KOPT-K1 (cell line): ENCODE results near the gene CACNB2.

Experiments
- H3K27ac ChIP-seq: fragments of 200-600 bp; sonication (generic); 2 replicates; pipeline ENCODE4 v1.5.1; 2016; ENCODE audit warnings: antibody characterized with exemption, mild to moderate bottlenecking, low read depth, low read length; ENCODE audit not compliant: poor library complexity, severe bottlenecking
- H3K36me3 ChIP-seq: fragments of 200-600 bp; sonication (generic); 2 replicates; pipeline ENCODE4 v1.5.1; 2017; ENCODE audit warnings: antibody characterized with exemption, mild to moderate bottlenecking, low read length, moderate library complexity; ENCODE audit not compliant: insufficient read depth
- H3K9me3 ChIP-seq: fragments of 200-600 bp; sonication (generic); 2 replicates; pipeline ENCODE4 v1.5.1; 2017; ENCODE audit warnings: antibody characterized with exemption, low read length, mild to moderate bottlenecking; ENCODE audit not compliant: insufficient read depth, poor library complexity, severe bottlenecking

Gene CACNB2

DNA sequence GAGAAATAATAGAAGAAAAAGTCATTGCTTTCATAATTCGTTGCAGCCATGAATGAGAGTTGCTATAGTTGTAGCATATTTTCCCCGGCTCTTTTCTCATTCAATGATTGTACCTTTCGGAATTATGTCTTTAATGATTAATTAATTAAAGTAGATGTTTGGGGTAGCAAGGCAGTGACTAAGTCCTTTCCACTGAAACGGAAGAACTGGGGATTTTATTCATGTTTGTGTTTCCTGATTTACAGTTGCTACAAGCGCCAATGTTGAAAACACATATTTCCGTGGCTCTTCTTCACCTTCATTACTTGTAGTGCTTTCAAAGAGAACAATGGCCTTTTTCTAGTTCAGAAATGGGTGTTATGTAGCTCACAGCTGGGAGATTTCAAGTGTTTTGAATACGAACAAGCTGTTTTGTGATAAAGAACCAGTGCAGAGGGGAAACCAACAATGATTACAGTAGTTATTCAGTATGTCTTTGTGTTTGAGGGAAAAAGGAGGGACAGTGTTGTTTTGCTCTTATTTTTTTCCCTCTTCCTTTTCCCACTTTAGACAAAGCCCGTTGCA is 357.7 kb downstream of the CACNB2 start:
- Histone ChIP-seq H3K27ac (no peak overlapping the region), H3K36me3 (no peaks in the 10 kb centered on the region), H3K9me3 (no peaks in the 10 kb centered on the region)

DNA sequence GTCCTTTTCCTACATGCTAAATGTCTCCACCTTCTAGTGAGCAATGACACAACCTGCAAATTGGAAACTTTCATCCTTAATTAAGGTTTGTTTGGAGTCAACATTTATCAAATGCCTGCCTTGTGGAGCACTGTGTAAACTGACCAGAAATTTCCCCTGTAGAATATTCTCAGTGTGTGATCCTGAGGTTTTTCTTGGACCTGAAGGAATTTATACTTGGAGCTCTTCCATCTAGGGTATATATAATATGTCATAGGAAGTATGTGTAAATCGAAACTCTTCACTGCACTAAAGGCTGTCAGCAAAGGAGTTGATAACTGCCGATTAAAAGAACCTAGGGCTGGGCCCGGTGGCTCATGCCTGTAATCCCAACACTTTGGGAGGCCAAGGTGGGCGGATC is 358.8 kb downstream of the CACNB2 start:
- Histone ChIP-seq H3K9me3 (no peaks in the 10 kb centered on the region), H3K27ac (no peak overlapping the region), H3K36me3 (no peaks in the 10 kb centered on the region)

- H3K27ac ChIP-seq: no peak overlapping the region
Measured at GRCh38 chr10:18500576-18500975, 360.4 kb downstream of the CACNB2 start.

DNA sequence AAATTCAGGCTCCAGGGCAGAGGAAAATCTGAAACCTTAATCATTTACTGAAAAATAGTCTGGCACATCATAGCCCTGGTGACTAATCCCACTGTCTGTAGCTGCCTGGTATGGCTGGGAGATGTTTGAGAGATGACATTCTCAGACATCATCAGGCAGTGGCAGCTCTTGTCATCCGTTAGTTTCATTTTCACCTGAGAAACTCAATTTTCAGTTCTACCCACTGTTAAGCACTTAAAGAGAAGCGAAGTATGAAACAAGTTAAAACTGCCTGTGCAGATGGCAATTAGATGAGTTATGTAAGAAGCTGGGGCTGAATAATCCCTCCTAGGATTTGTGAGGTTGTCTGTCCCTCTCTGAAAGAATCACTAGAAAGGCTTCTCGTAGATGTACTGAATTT is 361.0 kb downstream of the CACNB2 start:
- no peaks in the 10 kb centered on the region for H3K36me3 ChIP-seq
- H3K9me3 ChIP-seq: no peaks in the 10 kb centered on the region
- peak overlapping the region; percentile 53 for H3K27ac ChIP-seq

More at GRCh38 chr10:18500576-18500975, 360.4 kb downstream of the CACNB2 start:
- no peaks in the 10 kb centered on the region for H3K36me3 ChIP-seq
- no peaks in the 10 kb centered on the region for H3K9me3 ChIP-seq

GRCh38 chr10:18501629-18502028 is 361.4 kb downstream of the CACNB2 start:
- Histone ChIP-seq H3K27ac (peak overlapping the region; percentile 53), H3K36me3 (no peaks in the 10 kb centered on the region), H3K9me3 (no peaks in the 10 kb centered on the region)

- no peaks in the 10 kb centered on the region for H3K36me3 ChIP-seq
- no peak overlapping the region for H3K27ac ChIP-seq
- H3K9me3 ChIP-seq: no peaks in the 10 kb centered on the region
Measured at GRCh38 chr10:18504161-18504560, 363.9 kb downstream of the CACNB2 start.

DNA sequence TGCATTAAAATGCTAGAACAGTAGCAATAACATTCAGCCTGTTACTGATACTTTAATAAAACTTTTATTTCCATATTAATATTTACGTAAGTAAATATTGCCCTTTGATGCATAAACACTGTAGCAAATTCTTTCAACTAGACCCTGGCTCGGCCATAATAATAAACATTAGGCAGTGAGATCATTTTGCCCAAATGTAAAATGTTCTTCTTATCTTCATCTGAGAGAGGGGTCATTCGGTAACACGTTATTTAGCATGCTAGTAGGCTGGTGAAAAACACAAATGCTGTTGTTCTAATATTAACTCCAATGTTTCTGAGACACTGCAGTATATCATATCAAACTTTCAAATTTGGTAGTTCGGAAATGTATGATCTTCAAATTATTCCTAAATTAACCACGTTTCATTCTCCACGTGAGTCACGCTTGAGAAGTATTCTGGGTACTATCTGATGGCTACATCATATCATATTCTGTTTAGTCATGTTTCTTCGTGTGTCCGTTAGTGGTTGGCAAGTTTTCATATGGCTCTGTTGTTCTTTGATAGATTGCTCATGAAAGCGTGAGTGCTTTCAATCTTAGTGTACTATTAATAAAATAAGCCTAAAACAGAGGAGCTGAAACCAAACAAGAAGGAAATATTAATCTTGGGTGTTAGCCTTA is 365.4 kb downstream of the CACNB2 start:
- no peaks in the 10 kb centered on the region for H3K9me3 ChIP-seq
- no peaks in the 10 kb centered on the region for H3K36me3 ChIP-seq
- H3K27ac ChIP-seq: no peak overlapping the region

- Histone ChIP-seq H3K9me3 (no peaks in the 10 kb centered on the region), H3K36me3 (peaks cover 8% of the 10 kb centered on the region; the same call in 1 of the 2 replicates), H3K27ac (no peak overlapping the region)
Measured at GRCh38 chr10:18508587-18508986, 368.4 kb downstream of the CACNB2 start.

GRCh38 chr10:18514537-18514936 is 374.3 kb downstream of the CACNB2 start:
- H3K27ac ChIP-seq: no peak overlapping the region
- H3K36me3 ChIP-seq: peaks cover 8% of the 10 kb centered on the region; the same call in 1 of the 2 replicates
- H3K9me3 ChIP-seq: no peaks in the 10 kb centered on the region

DNA sequence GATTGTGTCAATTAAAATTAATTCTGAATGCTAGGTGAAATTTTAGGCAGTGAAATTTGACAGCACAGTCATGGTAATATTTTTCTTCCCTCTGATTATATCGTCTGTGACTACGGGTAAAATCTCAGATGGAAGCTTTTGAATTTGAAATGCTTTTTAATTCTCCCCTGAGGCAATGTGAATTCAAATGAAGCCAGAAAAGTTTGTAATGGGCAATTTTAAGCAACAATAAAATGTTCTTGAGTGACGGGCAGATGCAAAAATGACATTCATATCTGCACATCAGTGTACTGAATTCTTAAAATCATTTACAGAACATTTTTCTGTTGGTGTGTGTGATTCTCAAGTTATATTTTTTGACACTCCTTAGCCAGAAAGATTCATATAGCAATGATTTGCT is 376.6 kb downstream of the CACNB2 start:
- H3K9me3 ChIP-seq: no peaks in the 10 kb centered on the region

GRCh38 chr10:18523025-18523424 is 382.8 kb downstream of the CACNB2 start:
- no peaks in the 10 kb centered on the region for H3K9me3 ChIP-seq
- no peaks in the 10 kb centered on the region for H3K36me3 ChIP-seq
- H3K27ac ChIP-seq: no peak overlapping the region

More for the DNA sequence above, 376.6 kb downstream of the CACNB2 start:
- H3K36me3 ChIP-seq: peaks cover 8% of the 10 kb centered on the region; the same call in 1 of the 2 replicates
- no peak overlapping the region for H3K27ac ChIP-seq

DNA sequence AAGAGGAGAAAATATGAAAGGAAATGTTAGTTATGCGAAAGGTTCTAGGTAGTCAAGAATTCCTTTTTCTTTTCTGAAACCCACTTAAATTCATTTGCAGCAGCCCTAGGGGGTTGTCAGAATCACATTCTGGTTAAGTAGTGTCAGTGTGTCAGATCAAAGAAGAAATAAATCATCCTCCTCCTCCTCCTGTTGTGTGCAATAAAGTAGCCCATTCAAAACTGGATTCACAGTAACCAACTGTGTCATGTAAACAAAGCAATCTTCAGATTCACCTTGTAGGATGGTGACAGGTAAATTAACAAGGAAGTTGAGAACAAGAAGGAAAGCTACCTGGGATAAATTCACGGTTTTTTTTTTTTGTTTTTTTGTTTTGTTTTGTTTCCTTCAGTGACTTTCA is 383.6 kb downstream of the CACNB2 start:
- H3K9me3 ChIP-seq: no peaks in the 10 kb centered on the region
- no peak overlapping the region for H3K27ac ChIP-seq
- no peaks in the 10 kb centered on the region for H3K36me3 ChIP-seq

DNA sequence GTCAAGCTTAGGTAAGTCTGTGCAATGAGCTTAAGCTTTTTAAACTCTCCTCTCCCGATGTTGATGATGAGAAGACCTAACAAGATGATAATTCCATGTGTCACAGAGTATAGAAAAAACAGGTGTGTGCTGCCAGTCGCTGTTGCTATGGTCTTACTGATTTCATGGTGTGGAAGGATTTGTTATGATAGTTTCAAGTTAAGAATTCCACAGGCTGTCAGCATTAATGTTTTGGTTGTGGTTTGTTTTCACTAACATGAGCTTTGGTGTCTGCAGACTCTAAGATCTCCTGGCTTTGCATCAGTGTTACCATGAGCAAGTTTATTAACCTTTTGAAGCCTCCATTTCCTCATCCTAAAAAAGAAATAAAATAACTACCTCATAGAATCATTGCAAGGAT is 387.5 kb downstream of the CACNB2 start:
- H3K9me3 ChIP-seq: peaks cover 13% of the 10 kb centered on the region
- H3K27ac ChIP-seq: no peak overlapping the region
- H3K36me3 ChIP-seq: peaks cover 5% of the 10 kb centered on the region; the same call in 1 of the 2 replicates

- Histone ChIP-seq H3K9me3 (peaks cover 13% of the 10 kb centered on the region), H3K36me3 (peaks cover 5% of the 10 kb centered on the region; the same call in 1 of the 2 replicates), H3K27ac (no peak overlapping the region)
Measured at GRCh38 chr10:18528292-18528691, 388.1 kb downstream of the CACNB2 start.

GRCh38 chr10:18532881-18533535 is 392.8 kb downstream of the CACNB2 start:
- H3K27ac ChIP-seq: no peak overlapping the region
- peaks cover 13% of the 10 kb centered on the region for H3K9me3 ChIP-seq

More at GRCh38 chr10:18532881-18533535, 392.8 kb downstream of the CACNB2 start:
- H3K36me3 ChIP-seq: peaks cover 13% of the 10 kb centered on the region
